GM18511 (cell line): Measurements from ENCODE around the gene FBXL14.

ENCODE experiments used
- ATAC-seq: cut with Tn5 transposase; IDR thresholded peaks from one replicate; pipeline ENCODE4 v1.9.1; 2021; ENCODE audit warnings: mild to moderate bottlenecking, moderate library complexity; ENCODE audit not compliant: unreplicated experiment

FBXL14 gene, protein sequence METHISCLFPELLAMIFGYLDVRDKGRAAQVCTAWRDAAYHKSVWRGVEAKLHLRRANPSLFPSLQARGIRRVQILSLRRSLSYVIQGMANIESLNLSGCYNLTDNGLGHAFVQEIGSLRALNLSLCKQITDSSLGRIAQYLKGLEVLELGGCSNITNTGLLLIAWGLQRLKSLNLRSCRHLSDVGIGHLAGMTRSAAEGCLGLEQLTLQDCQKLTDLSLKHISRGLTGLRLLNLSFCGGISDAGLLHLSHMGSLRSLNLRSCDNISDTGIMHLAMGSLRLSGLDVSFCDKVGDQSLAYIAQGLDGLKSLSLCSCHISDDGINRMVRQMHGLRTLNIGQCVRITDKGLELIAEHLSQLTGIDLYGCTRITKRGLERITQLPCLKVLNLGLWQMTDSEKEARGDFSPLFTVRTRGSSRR

DNA sequence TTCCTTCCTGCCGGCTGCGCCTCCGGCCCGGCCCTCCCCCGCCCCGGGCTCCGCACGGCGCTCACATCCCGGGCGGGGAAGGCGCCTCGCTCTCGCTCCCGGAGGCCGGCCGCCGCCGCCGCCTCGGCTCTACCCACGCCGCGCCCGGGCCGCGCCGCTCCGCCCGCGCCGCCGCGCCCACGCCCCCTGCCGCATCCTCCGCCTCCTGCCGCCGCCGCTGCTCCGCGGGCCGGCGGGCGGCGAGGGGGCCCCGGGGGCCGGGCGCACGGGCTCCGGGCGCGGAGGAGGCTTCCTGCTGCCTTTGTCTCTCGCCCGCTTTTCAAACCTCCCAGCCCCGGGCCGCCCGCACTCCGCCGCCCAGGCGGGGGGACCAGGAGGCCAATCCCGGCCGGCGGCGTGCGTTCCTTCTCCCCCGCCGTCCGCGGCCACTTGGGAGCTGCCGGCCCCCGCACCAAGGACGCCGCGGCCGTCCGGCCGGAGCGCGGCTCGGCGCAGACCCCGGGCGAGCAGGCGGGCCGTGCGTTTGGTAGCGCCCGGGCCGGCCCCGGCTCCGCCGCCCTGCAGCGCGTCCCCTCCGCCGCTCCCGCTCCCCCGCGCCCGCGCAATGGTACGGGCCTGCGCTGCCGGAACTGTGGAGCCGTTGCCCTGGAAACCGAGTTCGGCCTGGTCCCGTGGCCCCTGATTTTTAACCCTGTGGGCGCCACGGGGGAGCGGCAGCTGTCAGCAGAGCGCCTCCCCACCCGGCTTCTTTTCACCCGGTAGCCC, at the start of gene FBXL14:
Gene FBXL14 (minus strand): TSS at position 321 of the 765 bp plus-strand sequence. CDS start 515 bp downstream, outside the sequence.
- peak; percentile 65 for ATAC-seq

- no peak for ATAC-seq
These were observed 49.6 kb upstream of the FBXL14 start for GRCh38 chr12:1643905-1644533.

DNA sequence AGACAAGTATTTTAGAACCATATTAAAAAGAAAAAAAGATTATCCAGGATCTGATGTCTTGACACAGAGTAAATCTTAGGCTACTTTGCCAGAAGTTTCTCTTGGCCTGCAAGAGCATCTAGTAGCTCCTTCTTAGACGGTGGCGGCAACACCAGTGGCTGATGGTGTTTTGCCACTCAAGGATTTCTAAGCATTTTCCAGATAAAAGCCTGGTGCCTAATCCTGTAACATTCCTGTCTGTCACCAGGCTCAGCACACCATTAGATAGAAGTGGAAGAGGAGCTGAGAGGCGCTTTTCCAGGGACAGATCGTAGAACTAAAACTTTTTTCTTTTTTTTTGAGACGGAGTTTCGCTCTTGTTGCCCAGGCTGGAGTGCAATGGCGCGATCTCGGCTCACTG, 48.7 kb upstream of the FBXL14 start:
- no peak for ATAC-seq

DNA sequence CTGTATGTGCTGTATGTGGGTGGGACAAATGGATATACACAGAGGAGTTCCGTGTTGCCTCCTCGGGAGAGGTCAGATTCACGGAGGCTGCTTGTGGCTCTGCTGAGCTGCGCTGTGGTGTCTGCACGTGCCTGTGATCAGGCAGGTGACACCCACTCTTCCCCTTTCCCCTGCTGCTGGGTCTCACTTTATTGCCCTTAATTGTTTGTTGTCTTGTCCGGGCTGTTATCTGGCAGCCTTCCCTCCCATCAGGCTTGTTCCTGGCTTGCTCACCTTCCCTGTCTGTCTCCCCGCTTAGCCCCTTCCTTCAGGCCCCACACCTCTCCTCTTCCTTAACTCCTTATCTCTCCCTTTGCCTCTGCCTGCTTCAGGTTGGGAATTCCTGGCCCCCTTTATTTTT, 48.1 kb upstream of the FBXL14 start:
- ATAC-seq, result no peak

DNA sequence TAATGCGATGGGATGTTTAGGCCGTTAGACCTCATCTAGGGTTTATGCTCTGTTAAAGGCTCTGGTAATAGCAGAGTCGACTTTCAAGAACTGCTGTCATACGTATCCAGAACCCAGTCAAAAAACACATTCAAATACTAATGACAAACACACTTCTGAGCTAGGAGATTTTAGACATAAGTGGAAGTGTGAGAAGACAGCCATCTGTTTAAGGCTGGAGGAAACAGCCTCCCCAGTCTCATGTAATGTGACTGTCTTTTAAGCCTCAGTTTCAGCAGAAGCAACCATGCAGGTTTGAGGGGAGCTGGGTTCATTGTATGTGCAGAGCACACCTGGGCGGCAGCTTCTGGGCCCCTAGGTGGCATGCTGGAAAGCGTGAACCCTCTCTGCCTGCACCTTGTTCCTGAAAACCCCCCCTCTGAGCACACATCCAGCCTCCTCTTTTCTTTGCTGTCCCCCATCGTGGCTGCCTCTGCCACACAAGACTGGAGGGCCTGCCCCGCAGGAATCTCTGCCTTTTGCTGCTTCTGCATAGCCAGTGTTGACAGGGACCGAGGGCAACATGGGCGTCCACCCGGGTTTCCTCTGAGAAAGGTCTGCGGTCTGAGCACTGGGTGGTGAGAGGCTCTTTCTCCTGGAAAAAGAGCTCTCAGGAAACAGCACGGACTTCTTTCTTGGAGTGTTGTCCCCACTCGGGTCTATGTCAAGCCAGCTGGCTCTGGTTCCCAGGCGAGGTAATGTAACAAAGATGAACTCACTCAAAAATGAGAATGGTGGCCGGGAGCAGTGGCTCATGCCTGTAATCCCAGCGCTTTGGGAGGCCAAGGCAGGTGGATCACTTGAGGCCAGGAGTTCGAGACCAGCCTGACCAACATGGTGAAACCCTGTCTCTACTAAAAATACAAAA, 46.2 kb upstream of the FBXL14 start:
- ATAC-seq, result no peak

DNA sequence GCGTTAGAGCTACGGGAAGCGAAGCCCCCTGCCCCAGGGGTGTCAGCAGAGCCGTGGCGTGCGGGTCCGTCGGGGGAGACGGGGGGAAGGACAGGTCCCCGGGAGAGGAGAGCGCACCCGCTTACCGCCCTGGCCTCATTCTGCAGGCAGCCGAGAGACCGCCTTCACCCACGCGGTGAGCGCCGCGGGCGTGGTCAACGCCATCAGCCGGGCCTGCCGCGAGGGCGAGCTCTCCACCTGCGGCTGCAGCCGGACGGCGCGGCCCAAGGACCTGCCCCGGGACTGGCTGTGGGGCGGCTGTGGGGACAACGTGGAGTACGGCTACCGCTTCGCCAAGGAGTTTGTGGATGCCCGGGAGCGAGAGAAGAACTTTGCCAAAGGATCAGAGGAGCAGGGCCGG, 45.2 kb upstream of the FBXL14 start:
- no peak for ATAC-seq

DNA sequence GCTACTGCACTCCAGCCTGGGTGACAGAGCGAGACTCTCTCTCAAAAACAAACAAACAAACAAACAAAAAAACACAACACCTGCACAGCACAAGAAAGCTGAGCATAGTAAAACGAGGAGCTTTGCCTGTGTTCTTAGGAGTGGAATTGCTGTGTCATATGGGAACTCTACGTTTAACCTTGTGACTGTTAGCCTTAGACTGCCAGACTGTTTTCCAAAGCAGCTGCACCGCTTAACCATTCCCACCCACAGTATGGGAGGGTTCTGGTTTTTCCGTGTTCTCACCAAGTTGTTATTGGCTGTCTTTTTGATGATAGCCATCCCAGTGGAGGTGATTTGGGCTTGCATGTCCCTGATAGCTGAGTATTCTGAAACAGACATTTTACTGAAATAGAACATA, 43.8 kb upstream of the FBXL14 start:
- no peak for ATAC-seq

DNA sequence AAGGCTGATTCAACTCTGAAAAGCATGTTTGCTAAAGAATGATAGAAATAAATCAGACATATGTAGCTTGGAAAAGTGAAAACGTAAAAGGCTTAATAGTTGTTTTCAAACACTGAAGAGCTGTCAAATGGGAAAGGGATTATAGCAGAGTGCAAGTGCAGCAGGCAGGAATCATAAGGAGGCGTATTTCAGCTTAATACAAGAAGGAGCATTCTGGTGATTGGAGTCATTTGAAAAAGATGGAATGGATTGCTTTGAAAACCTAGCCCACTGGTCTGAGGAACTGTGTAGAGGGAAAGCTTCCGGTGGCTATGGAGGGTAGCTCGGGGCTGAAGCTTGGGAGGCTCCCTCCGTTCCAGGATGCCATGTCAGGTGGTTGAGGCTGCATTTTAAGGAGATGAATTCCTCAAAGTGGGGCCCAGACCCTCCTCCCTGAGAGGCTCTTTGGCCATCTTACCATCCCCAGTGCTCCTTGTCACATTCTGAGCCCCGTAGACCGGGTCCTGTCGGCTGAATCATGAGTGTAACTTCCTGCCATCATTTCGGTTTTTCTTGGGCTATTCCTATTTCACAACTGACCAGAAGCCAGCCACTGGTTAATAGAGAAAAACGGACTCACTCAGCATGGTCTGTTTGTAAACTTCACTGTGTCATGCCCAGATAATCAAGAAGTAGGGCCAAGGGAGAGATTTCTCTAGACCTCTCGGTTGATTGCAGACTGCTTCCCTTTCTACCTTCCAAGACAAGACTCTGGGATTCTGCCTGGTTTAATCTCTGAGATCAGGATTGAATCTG, 41.1 kb upstream of the FBXL14 start:
- no peak for ATAC-seq

GRCh38 chr12:1634590-1635191, 40.3 kb upstream of the FBXL14 start:
- ATAC-seq, result no peak

GRCh38 chr12:1634149-1634548, 39.8 kb upstream of the FBXL14 start:
- no peak for ATAC-seq

GRCh38 chr12:1633459-1633858, 39.1 kb upstream of the FBXL14 start:
- no peak for ATAC-seq

DNA sequence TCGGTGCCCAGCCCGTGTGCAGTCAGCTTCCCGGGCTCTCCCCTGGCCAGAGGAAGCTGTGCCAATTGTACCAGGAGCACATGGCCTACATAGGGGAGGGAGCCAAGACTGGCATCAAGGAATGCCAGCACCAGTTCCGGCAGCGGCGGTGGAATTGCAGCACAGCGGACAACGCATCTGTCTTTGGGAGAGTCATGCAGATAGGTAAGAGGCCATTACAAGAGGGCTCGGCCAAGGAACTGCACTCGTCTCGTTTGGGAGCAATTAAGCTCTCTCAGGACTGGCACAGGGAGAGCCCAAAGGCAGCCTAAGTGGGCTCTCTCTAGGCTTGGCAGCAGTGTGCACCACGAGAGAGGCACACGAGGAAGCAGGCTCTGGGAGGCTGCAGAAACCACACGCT, 38.3 kb upstream of the FBXL14 start:
- no peak for ATAC-seq

DNA sequence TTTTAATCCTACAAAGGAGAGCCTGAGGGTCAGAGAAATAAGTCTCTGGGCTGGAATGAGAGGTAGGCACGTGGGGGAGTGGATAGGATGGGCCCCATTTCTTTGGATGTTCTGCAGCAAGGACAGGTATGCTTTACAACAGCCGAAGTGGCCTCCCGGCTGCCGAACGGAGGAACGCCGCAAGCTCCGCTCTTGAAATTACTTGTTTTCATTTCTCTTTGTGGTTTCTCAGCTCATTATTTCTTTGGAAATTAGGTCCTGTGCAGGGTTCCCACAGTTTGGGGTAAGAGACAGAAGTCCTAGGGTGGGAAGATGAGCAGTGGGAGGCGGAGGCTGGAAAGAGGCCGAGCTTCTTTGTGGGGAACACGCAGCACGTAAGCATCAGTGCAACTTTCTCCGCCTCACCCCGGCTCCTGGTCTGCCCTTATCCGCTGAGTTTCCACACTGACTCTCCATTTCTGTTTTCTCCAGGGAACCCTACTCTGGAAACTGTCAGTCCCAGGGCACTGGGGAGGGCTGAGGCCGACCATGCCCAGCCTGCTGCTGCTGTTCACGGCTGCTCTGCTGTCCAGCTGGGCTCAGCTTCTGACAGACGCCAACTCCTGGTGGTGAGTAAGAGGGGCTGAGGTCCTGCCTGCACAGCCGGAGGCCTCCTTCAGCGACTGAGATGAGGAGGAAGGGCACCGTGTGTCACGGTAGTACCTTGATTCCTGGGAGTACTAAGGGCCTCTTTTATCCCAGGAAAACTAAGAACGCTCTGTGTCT, 36.6 kb upstream of the FBXL14 start:
- no peak for ATAC-seq

DNA sequence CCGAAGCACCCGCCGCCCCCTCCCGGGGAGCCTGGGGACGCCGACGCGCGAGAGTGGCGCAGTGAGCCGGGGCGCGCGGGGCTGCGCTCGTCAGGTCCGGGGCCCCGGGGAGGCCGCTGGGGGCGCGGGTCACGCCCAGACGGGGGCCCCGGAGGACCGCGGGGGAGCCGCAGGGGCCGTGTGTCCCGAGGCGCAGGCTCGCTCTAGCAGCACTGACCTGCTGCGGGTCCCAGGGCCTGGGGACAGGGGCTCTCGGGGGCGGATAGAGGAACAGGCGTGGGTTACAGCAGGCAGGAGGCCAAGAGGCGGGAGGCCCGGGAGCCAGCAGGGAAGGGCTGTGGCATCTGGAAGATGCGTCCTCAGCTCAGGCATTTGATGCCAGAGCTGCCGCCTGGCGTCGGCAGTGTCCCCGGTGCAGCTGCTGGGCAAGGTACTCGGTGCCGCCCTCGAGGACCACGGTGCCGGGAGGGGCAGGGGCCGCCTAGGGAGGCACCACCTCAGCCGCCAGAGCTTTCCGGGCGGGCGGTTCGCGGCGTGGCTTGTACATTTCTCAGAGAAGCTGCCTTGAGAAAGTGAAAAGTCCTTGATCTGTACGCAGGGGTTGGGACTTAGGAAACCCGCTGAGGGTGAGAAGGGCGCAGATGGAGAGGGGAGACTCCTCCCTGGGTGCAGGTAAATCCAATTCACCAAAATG, 35.9 kb upstream of the FBXL14 start:
- ATAC-seq, result no peak

DNA sequence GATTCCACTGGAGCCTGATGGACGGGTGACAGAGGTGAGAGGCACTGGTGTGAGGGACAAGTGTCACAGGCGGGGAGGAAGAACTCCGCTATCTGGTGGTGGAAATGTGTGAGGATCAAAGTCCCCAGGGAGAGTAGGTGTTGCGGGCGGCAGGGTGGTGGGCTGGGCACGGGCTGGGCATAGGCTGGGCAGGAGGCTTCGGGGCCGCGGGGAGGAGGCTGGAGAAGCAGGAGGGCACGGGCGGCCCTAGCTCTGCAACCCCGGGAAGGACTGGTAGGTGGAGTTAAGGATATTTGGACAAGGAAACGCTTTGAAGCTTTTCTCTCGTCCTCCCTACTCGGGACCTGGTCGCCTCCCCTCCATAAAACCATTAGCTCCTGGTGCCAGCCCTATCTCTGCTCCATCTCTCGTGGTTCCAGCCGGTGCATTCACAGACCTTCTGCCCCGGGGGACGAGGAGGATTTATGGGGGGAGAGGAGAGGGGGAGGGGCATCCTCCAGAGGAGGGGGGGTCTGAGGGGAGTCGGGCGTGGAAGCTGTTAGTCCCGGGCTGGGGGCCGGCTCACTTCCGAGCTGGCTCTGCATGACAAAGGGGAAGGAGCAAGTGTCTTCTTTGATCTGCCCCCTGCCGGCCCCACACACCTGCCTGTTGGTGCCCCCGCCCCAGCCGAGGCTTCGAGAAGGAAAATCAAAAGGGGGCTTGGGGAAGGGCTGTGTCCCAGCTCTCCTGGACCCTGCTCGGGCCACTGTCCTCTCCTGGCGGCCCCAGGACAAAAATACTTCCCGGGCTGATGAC, 35.2 kb upstream of the FBXL14 start:
- no peak for ATAC-seq

GRCh38 chr12:1628666-1629337, 34.4 kb upstream of the FBXL14 start, which contains the start of gene WNT5B:
Gene WNT5B (plus strand): TSS chr12:1629231. CDS start chr12:1631355, 2,124 bp downstream.
- no peak for ATAC-seq

- ATAC-seq, result no peak
These were observed 28.0 kb upstream of the FBXL14 start for GRCh38 chr12:1622406-1622805.
